PFSK-1 (cell line): ENCODE data around the gene ARHGEF5.

Experiments used
- POLR2AphosphoS5 ChIP-seq: IDR thresholded peaks from 2 replicates; pipeline ENCODE4 v1.6.1; 2012; ENCODE audit warnings: low read depth, mild to moderate bottlenecking, control low read depth, low read length, moderate library complexity
- SIN3A ChIP-seq: IDR thresholded peaks from 2 replicates; pipeline ENCODE4 v1.6.1; 2012; ENCODE audit warnings: mild to moderate bottlenecking, low read length, moderate library complexity, borderline replicate concordance; ENCODE audit not compliant: insufficient read depth
- TF ChIP-seq, protein P1 (sequence below), 2 experiments: IDR thresholded peaks; 2 replicates each; pipeline versions ENCODE4 v1.6.1 to v1.8.0; 2011 to 2012; ENCODE audit warnings: low read depth in 2 of 2, low read length in 2 of 2, control low read depth in 1 of 2, inconsistent platforms in 1 of 2, mild to moderate bottlenecking in 1 of 2, moderate library complexity in 1 of 2; ENCODE audit not compliant: insufficient read depth in 1 of 2

DNA sequence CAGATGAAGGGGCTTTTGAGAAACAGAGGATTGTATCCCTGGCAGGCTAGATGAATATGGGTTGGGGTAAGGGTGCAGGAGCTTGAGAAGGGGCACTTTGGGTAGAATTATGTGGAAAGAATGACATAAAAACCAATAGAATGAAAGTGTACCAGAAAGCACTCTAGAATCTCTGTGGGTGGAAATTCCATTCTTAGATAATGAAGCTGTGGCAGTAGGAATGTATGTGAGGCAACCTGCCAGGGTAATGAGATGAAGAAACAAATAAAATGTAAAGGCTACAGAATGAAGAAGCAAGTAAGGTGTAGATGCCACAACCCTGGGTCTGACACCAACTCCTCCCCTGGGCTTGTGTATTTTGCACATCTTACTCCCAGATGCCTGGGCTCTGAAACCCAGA lies 31.5 kb downstream of the ARHGEF5 start:
- TF ChIP-seq POLR2AphosphoS5 (no peak), SIN3A (no peak)
- TF ChIP-seq, protein P1, sequence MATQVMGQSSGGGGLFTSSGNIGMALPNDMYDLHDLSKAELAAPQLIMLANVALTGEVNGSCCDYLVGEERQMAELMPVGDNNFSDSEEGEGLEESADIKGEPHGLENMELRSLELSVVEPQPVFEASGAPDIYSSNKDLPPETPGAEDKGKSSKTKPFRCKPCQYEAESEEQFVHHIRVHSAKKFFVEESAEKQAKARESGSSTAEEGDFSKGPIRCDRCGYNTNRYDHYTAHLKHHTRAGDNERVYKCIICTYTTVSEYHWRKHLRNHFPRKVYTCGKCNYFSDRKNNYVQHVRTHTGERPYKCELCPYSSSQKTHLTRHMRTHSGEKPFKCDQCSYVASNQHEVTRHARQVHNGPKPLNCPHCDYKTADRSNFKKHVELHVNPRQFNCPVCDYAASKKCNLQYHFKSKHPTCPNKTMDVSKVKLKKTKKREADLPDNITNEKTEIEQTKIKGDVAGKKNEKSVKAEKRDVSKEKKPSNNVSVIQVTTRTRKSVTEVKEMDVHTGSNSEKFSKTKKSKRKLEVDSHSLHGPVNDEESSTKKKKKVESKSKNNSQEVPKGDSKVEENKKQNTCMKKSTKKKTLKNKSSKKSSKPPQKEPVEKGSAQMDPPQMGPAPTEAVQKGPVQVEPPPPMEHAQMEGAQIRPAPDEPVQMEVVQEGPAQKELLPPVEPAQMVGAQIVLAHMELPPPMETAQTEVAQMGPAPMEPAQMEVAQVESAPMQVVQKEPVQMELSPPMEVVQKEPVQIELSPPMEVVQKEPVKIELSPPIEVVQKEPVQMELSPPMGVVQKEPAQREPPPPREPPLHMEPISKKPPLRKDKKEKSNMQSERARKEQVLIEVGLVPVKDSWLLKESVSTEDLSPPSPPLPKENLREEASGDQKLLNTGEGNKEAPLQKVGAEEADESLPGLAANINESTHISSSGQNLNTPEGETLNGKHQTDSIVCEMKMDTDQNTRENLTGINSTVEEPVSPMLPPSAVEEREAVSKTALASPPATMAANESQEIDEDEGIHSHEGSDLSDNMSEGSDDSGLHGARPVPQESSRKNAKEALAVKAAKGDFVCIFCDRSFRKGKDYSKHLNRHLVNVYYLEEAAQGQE (IDR thresholded peaks at IDR 0.05; ENCODE audit: insufficient read depth in 1 of 2, low read depth in 2 of 2, low read length in 2 of 2), result no peak
